PC-3 (cell line): Measurements from ENCODE around the gene HERC6. TPM values are rescaled to one million over a fixed set of nuclear protein-coding genes. Genes with fewer than 3 reads are reported as not detected.

ENCODE experiments used
- ATAC-seq: fragments of 200-7000 bp; cut with Tn5 transposase; 2 replicates; pipeline ENCODE4 v1.9.1; 2020; ENCODE audit warnings: mild to moderate bottlenecking, moderate library complexity
- Bru-seq: library from RNA; stranded (reverse); fragments of 400-500 nt; gene quantifications from one replicate; lab custom pipeline; 2021; lab: Mats Ljungman, UMichigan
- BruChase-seq, 2 experiments: library from RNA; stranded (reverse); fragments of 400-500 nt; gene quantifications; one replicate each; lab custom pipeline; 2021; lab: Mats Ljungman, UMichigan
- BruUV-seq: library from RNA; stranded (reverse); fragments of 400-500 nt; replicated peaks from 2 replicates; lab custom pipeline; 2021; lab: Mats Ljungman, UMichigan
- CTCF ChIA-PET: fragments of 300-600 bp; sonication (Branson Sonifier 250); formaldehyde crosslinking; loops from one replicate; lab custom pipeline; 2022; ENCODE audit warnings: antibody characterized with exemption; lab: Charles Lee
- POLR2A ChIA-PET: fragments of 300-600 bp; sonication (Branson Sonifier 250); formaldehyde crosslinking; loops from one replicate; lab custom pipeline; 2022; ENCODE audit warnings: antibody characterized with exemption; ENCODE audit not compliant: unreplicated experiment; lab: Charles Lee
- DNase-seq: peaks from one replicate; pipeline ENCODE4 v3.0.0-alpha.2; 2015
- H2AFZ ChIP-seq: fragments of 300-600 bp; sonication (generic); 2 replicates; pipeline ENCODE4 v1.6.0; 2016; ENCODE audit warnings: antibody characterized with exemption, low read length
- H3F3A ChIP-seq: fragments of 300-600 bp; sonication (generic); one replicate; pipeline ENCODE4 v1.6.0; 2017; ENCODE audit warnings: antibody characterized with exemption, low read length, control low read depth, mild to moderate bottlenecking; ENCODE audit not compliant: unreplicated experiment
- H3K27ac ChIP-seq: fragments of 300-600 bp; sonication (generic); 2 replicates; pipeline ENCODE4 v1.5.1; 2016; ENCODE audit warnings: mild to moderate bottlenecking, low read length
- H3K27me3 ChIP-seq: fragments of 300-600 bp; sonication (generic); 2 replicates; pipeline ENCODE4 v1.6.1; 2016; ENCODE audit warnings: low read length, mixed read lengths
- H3K36me3 ChIP-seq: fragments of 300-600 bp; sonication (generic); 2 replicates; pipeline ENCODE4 v1.6.1; 2016; ENCODE audit warnings: low read depth, mixed run types, low read length, mixed read lengths
- H3K4me1 ChIP-seq: fragments of 300-600 bp; sonication (generic); 2 replicates; pipeline ENCODE4 v1.5.1; 2016; ENCODE audit warnings: low read length; ENCODE audit not compliant: insufficient read depth
- H3K4me2 ChIP-seq: fragments of 300-600 bp; sonication (generic); 2 replicates; pipeline ENCODE4 v1.6.0; 2016; ENCODE audit warnings: low read length
- H3K4me3 ChIP-seq: fragments of 300-600 bp; sonication (generic); 2 replicates; pipeline ENCODE4 v1.5.1; 2016; ENCODE audit warnings: mild to moderate bottlenecking, low read length, mixed read lengths
- H3K79me2 ChIP-seq: fragments of 300-600 bp; sonication (generic); 2 replicates; pipeline ENCODE4 v1.6.1; 2017; ENCODE audit warnings: low read length, mixed read lengths
- H3K9ac ChIP-seq: fragments of 300-600 bp; sonication (generic); 2 replicates; pipeline ENCODE4 v1.6.0; 2016; ENCODE audit warnings: mild to moderate bottlenecking, low read length
- H3K9me2 ChIP-seq: fragments of 300-600 bp; sonication (generic); replicated peaks from 2 replicates; pipeline ENCODE4 v1.6.1; 2016; ENCODE audit warnings: mixed run types, low read length, mixed read lengths
- H3K9me3 ChIP-seq: fragments of 300-600 bp; sonication (generic); 2 replicates; pipeline ENCODE4 v1.6.1; 2016; ENCODE audit warnings: low read length, mixed read lengths
- H4K20me1 ChIP-seq: fragments of 300-600 bp; sonication (generic); 2 replicates; pipeline ENCODE4 v1.6.1; 2016; ENCODE audit warnings: low read length, mixed read lengths
- CTCF ChIP-seq: fragments of 300-600 bp; sonication (generic); conservative IDR thresholded peaks from 2 replicates; pipeline ENCODE4 v1.5.1; 2017; ENCODE audit warnings: antibody characterized with exemption, low read depth, mild to moderate bottlenecking, low read length
- EZH2 ChIP-seq: fragments of 300-600 bp; sonication (generic); IDR thresholded peaks from one replicate; pipeline ENCODE4 v1.6.1; 2017; ENCODE audit warnings: antibody characterized with exemption, mild to moderate bottlenecking, low read length; ENCODE audit not compliant: unreplicated experiment
- EZH2phosphoT487 ChIP-seq: fragments of 300-600 bp; sonication (generic); IDR thresholded peaks from 2 replicates; pipeline ENCODE4 v1.6.1; 2018; ENCODE audit warnings: mild to moderate bottlenecking, antibody characterized with exemption, low read length, borderline replicate concordance
- intact Hi-C: fragments of 100-400 bp; cut with micrococcal nuclease; formaldehyde crosslinking; loops from 2 replicates; pipeline ENCODE4 v1.9.0; 2023
- long read RNA-seq: library from polyadenylated mRNA; unstranded; transcript quantifications from one replicate; pipeline ENCODE4 v2.0.0, GENCODE V29; 2021; ENCODE audit not compliant: unreplicated experiment
- total RNA-seq: library from RNA; depleted of rRNA; stranded (reverse); fragments of >200 nt; gene quantifications from 2 replicates; pipeline ENCODE4 v1.2.3, GENCODE V29; 2014; rRNA removed

Gene HERC6
- total RNA-seq (4.8 and 7.2 TPM in 2 replicates), Bru-seq, nascent RNA (percentile 50 among the genes with signal in this experiment), BruChase-seq, experiment 1, labeled RNA remaining after a 6-hour chase (percentile 52 among the genes with signal in this experiment), BruChase-seq, experiment 2, labeled RNA remaining after a 2-hour chase (percentile 77 among the genes with signal in this experiment)
- long read RNA-seq, transcript HERC6-201 (23 exons, 3,779 nt) = major isoform, 35 of 71 reads
- long read RNA-seq, partial matches to known transcripts = 11 of 71 reads
- long read RNA-seq, other reads (novel, unspliced or antisense) = 25 of 71 reads

- POLR2A ChIA-PET = no interaction called here
- H3K27ac ChIP-seq = peak within 1 kb of the TSS; percentile 58
- H2AFZ ChIP-seq = peak within 1 kb of the TSS; percentile 98
- CTCF ChIA-PET = interaction anchor here (1.0 to 1.1 kb wide), 3 partner anchors 66 to 160 kb away, joined by 3 to 5 read pairs (median 4); no protein-coding TSS in a partner anchor
- H3K36me3 ChIP-seq = no peaks in the 10 kb centered on the region
- no peaks in the 10 kb centered on the region for H3K9me2 ChIP-seq
- peak; percentile 64 for TF ChIP-seq CTCF
- TF ChIP-seq EZH2phosphoT487 = no peak
- no peaks in the 10 kb centered on the region for H3K79me2 ChIP-seq
- DNase-seq (peak; percentile 71), ATAC-seq (peak; percentile 96)
- H3K9ac ChIP-seq = peak within 1 kb of the TSS; percentile 79
- peak within 1 kb of the TSS; percentile 97 for H3K4me3 ChIP-seq
- peak within 1 kb of the TSS; percentile 91 for H3K4me2 ChIP-seq
- no peaks in the 10 kb centered on the region for H3F3A ChIP-seq
- no TSS peak for BruUV-seq
- no peaks in the 10 kb centered on the region for H3K27me3 ChIP-seq
- intact Hi-C loops = loop anchor here (1.0 to 2.0 kb wide), 2 partner anchors 78 to 136 kb away; partner anchors contain the start of gene HERC5
- no peaks in the 10 kb centered on the region for H3K9me3 ChIP-seq
- H4K20me1 ChIP-seq = no peaks in the 10 kb centered on the region
- no peaks in the 10 kb centered on the region for H3K4me1 ChIP-seq
Observed at GRCh38 chr4:88378691-88379559, at the start of gene HERC6. Gene HERC6 (plus strand): TSS chr4:88378852. CDS start chr4:88378922, 70 bp downstream.

- H3K4me2 ChIP-seq = no peak overlapping the region
- H3F3A ChIP-seq = no peaks in the 10 kb centered on the region
- TF ChIP-seq EZH2phosphoT487 (no peak), CTCF (no peak), EZH2 (no peak)
- H3K79me2 ChIP-seq = no peaks in the 10 kb centered on the region
- no TSS peak for BruUV-seq
- no peaks in the 10 kb centered on the region for H4K20me1 ChIP-seq
- no peaks in the 10 kb centered on the region for H3K9me3 ChIP-seq
- no peaks in the 10 kb centered on the region for H3K27me3 ChIP-seq
- peaks cover 17% of the 10 kb centered on the region; the same call in 1 of the 2 replicates for H3K4me1 ChIP-seq
- H2AFZ ChIP-seq = no peak overlapping the region
- no peaks in the 10 kb centered on the region for H3K36me3 ChIP-seq
- no peaks in the 10 kb centered on the region for H3K9me2 ChIP-seq
- no peak overlapping the region for H3K4me3 ChIP-seq
- H3K27ac ChIP-seq = no peak overlapping the region
- intact Hi-C loops = no loop called here
- ATAC-seq = no peak
- DNase-seq = no peak
- ChIA-PET CTCF (no interaction called here), POLR2A (no interaction called here)
- no peak overlapping the region for H3K9ac ChIP-seq
Observed at GRCh38 chr4:88333741-88334405, 44.8 kb upstream of the HERC6 start.
